HG02798 (cell line): ENCODE data around the gene SPAG4.

Experiments used
- ATAC-seq: cut with Tn5 transposase; IDR thresholded peaks from one replicate; pipeline ENCODE4 v1.9.1; 2021; ENCODE audit warnings: mild to moderate bottlenecking; ENCODE audit not compliant: unreplicated experiment, poor library complexity

The SPAG4 gene

GRCh38 chr20:35598899-35599775 lies 16.5 kb upstream of the SPAG4 start:
- ATAC-seq: no peak

GRCh38 chr20:35599776-35600120 lies 15.9 kb upstream of the SPAG4 start:
- no peak for ATAC-seq

GRCh38 chr20:35600176-35600992 lies 15.2 kb upstream of the SPAG4 start:
- ATAC-seq: no peak

GRCh38 chr20:35600993-35601973 lies 14.3 kb upstream of the SPAG4 start:
- peak; percentile 68 for ATAC-seq

GRCh38 chr20:35601990-35602389 lies 13.6 kb upstream of the SPAG4 start:
- ATAC-seq: no peak

GRCh38 chr20:35602851-35603495 lies 12.7 kb upstream of the SPAG4 start:
- no peak for ATAC-seq

GRCh38 chr20:35603695-35604448 lies 11.8 kb upstream of the SPAG4 start:
- ATAC-seq: no peak

GRCh38 chr20:35604449-35604747 lies 11.2 kb upstream of the SPAG4 start:
- no peak for ATAC-seq

- no peak for ATAC-seq
Measured at GRCh38 chr20:35606127-35606526, 9.5 kb upstream of the SPAG4 start.

- ATAC-seq: no peak
Measured at GRCh38 chr20:35607003-35607735, 8.5 kb upstream of the SPAG4 start.

- no peak for ATAC-seq
Measured at GRCh38 chr20:35610833-35611427, 4.7 kb upstream of the SPAG4 start.

GRCh38 chr20:35611482-35611881 lies 4.1 kb upstream of the SPAG4 start:
- peak; percentile 24 for ATAC-seq

GRCh38 chr20:35616465-35617396 lies 1.1 kb downstream of the SPAG4 start:
- peak; percentile 22 for ATAC-seq

GRCh38 chr20:35617397-35618262 lies 2.0 kb downstream of the SPAG4 start:
- no peak for ATAC-seq

GRCh38 chr20:35618263-35619131 lies 2.9 kb downstream of the SPAG4 start:
- ATAC-seq: no peak
